HK-2 (cell line): ENCODE data around the gene PAX2.

Source experiments
- DNase-seq: peaks from one replicate; pipeline ENCODE4 v3.0.0-alpha.2; 2018; ENCODE audit not compliant: unreplicated experiment

Gene PAX2

GRCh38 chr10:100848770-100849169 is 103.4 kb downstream of the PAX2 start:
- DNase-seq = no peak

GRCh38 chr10:100858261-100858660 is 112.9 kb downstream of the PAX2 start:
- no peak for DNase-seq

- no peak for DNase-seq
Measured at GRCh38 chr10:100858747-100859483, 113.5 kb downstream of the PAX2 start.

GRCh38 chr10:100859484-100859763 is 114.0 kb downstream of the PAX2 start:
- DNase-seq = no peak

- no peak for DNase-seq
Measured at GRCh38 chr10:100863433-100863832, 118.1 kb downstream of the PAX2 start.

- no peak for DNase-seq
Measured at GRCh38 chr10:100864036-100864885, 118.9 kb downstream of the PAX2 start.

- DNase-seq = no peak
Measured at GRCh38 chr10:100864978-100865377, 119.6 kb downstream of the PAX2 start.

- no peak for DNase-seq
Measured at GRCh38 chr10:100866010-100866409, 120.6 kb downstream of the PAX2 start.

GRCh38 chr10:100866575-100867098 is 121.3 kb downstream of the PAX2 start:
- DNase-seq = no peak

- no peak for DNase-seq
Measured at GRCh38 chr10:100867261-100867963, 122.0 kb downstream of the PAX2 start.

GRCh38 chr10:100868382-100868781 is 123.0 kb downstream of the PAX2 start:
- no peak for DNase-seq

GRCh38 chr10:100869399-100869798 is 124.0 kb downstream of the PAX2 start:
- no peak for DNase-seq

- peak; percentile 65 for DNase-seq
Measured at GRCh38 chr10:100872034-100872791, 126.8 kb downstream of the PAX2 start.

GRCh38 chr10:100873146-100873826 is 127.9 kb downstream of the PAX2 start:
- DNase-seq = no peak

GRCh38 chr10:100873827-100874326 is 128.5 kb downstream of the PAX2 start:
- no peak for DNase-seq

- DNase-seq = no peak
Measured at GRCh38 chr10:100874702-100875483, 129.5 kb downstream of the PAX2 start.

- no peak for DNase-seq
Measured at GRCh38 chr10:100875484-100876166, 130.2 kb downstream of the PAX2 start.

- no peak for DNase-seq
Measured at GRCh38 chr10:100876585-100877460, 131.4 kb downstream of the PAX2 start.

GRCh38 chr10:100877461-100877850 is 132.1 kb downstream of the PAX2 start:
- no peak for DNase-seq
